GM19395 (cell line): ENCODE measurements around the gene GAS6.
"Not testable (repeated sequence)": the region's sequence is repeated elsewhere in the genome, so short reads cannot be mapped to it uniquely, and the experiment has no call there.

ENCODE experiments used
- ATAC-seq: cut with Tn5 transposase; IDR thresholded peaks from one replicate; pipeline ENCODE4 v1.9.1; 2021; ENCODE audit warnings: mild to moderate bottlenecking, moderate library complexity; ENCODE audit not compliant: unreplicated experiment

GAS6 gene

DNA sequence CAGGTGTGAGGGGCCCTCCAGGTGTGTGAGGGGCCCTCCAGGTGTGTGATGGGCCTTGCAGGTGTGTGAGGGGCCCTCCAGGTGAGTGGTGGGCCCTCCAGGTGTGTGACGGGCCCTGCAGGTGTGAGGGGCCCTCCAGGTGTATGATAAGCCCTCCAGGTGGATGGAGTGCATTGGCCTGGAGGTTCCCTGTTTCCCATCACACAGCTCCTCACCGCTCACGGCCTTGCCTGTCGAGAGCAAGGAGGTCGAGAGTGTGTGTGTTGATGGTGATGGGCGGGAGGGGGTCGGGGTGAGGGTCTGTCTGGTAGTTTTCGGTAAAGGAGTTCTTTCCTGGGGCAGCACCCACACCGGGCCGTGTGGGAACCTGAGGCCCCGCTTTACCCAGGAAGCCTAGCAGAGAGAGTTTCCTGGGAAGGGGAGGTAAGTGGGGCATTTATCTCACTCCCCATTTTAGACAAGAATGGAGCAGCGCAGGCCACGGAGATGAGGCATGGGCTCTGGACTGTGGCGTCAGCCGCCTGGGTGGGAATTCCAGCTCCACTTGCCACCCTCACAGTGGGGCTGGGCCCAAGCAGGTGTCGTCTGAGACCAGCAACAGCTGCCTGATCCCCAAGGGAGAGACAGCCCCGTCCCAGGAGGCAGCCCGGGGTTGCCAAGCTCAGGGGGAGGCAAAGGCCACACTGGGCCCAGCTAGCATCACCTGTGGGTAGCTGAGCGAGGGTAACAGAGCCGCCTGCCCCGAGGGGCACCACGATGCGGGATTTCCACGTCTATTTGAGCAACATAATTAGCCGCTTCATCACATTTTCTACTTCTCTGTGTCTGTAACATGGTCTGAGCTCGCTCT is 10.9 kb upstream of the GAS6 start:
- no peak for ATAC-seq

DNA sequence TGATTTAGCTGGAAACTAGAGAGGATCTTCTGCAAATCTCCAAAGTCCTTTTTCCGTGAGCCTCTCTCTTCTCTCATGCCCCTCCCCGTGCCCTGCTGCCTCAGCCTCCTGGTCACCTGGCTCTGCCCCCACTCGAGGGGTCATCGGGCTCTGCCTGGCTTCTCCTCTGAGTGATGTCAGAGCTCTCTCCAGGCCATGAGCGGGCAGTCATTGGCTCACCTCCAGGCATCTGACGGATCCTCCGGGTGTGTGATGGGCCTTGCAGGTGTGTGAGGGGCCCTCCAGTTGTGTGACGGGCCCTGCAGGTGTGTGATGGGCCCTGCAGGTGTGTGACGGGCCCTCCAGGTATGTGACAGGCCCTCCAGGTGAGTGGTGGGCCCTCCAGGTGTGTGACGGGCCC is 10.3 kb upstream of the GAS6 start:
- ATAC-seq, result no peak

DNA sequence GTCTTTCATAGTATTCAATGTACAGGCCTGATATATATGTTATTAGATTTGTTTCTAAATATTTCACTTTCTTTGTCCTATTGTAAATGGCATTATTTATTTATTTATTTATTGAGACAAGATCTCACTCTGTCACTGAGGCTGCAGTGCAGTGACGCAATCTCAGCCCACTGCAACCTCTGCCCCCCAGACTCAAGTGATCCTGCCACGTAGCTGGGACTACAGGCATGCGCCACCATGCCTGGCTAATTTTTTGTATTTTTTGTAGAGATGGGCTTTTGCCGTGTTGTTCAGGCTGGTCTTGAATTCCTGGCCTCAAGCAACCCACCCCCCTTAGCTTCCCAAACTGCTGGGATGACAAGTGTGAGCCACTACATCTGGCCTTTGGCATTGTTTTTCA is 5.4 kb upstream of the GAS6 start:
- ATAC-seq, result no peak

DNA sequence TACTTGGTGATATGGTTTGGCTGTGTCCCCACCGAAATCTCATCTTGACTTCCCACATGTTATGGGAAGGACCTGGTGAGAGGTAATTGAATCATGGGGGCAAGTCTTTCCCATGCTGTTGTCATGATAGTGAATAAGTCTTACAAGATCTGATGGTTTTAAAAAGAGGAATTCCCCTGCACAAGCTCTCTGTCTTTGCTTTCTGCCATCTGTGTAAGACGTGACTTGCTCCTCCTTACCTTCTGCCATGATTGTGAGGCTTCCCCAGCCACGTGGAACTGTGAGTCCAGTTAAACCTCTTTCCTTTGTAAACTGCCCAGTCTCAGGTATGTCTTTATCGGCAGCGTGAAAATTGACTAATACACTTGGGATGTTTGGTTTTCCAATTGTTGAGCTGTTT is 4.0 kb upstream of the GAS6 start:
- not testable (repeated sequence) for ATAC-seq

DNA sequence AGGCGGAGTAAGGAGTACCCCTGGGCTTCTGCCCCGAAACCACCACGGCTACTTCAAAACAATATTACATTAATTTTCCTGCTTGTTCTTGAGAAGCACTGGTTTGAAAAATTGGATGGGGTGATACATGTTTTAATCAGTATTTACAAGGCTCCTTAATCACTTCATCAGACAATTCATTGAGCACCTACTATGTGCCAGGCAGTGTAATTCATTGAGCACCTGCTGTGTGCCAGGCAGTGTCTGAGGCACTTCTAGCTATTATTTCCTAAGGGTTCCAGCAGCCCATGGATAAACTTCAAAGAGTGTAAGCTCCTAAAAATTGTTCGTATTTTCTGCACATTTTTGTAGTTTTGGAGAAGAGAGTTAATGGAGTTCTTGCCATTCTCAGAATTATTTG is 1.6 kb upstream of the GAS6 start:
- no peak for ATAC-seq

DNA sequence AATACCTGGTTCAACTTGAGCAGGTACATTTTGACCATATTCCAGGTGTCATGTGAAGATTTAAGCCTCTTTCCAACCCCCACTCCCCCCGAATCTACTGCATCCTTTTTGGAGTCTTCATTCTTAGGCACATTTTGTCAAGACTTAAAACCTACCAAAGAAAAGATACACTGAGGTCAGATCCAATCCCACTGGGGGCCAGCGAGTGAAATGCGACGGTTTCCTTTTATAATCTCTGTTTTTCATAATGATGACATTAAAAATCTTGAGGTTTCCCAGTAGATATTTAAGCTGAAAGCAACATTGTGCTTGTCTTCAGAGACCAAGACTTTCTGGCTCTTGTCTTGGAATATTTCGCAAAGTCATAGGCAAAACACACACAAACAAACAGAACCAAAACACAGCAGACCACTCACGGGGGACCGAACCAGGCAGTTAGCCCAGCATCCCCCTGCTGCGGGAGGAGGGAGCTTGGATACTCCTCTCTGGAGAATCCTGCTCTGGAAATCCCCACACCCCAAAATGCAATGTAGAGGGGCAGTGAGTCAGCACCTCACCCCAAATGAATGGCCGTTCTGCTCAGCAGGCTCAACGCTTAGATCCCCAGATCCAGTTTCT is 506 bp upstream of the GAS6 start:
- ATAC-seq, result no peak

DNA sequence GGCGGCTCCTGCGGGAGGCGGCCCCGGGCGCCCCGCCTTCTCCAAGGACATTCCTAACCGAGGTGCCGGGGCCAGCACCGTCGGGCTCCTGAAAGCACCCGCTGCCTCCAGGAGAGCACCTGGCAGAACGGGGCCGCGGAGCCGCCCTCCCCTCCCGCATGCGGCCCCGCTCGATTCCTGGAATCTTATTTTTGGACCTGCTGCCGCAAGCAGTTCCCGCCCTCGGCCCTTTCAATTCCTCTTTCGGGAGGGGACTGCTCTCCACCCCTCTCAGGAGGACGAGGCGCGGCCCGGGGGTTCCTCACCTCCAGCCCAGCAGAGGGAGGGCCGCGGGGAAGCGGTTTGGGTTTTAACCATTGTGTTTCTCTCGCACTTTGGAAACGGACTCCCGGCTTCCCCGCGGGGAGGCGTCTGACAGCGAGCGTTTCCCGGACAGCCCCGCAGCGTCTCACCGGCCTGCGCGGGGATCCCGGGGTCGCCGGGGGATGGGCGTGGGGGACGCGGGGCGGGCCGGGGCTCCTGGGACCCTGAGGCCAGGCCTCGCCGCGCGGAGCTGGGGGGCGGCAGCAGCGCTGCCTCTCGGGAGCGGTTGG is 849 bp downstream of the GAS6 start:
- ATAC-seq, result peak; percentile 61

DNA sequence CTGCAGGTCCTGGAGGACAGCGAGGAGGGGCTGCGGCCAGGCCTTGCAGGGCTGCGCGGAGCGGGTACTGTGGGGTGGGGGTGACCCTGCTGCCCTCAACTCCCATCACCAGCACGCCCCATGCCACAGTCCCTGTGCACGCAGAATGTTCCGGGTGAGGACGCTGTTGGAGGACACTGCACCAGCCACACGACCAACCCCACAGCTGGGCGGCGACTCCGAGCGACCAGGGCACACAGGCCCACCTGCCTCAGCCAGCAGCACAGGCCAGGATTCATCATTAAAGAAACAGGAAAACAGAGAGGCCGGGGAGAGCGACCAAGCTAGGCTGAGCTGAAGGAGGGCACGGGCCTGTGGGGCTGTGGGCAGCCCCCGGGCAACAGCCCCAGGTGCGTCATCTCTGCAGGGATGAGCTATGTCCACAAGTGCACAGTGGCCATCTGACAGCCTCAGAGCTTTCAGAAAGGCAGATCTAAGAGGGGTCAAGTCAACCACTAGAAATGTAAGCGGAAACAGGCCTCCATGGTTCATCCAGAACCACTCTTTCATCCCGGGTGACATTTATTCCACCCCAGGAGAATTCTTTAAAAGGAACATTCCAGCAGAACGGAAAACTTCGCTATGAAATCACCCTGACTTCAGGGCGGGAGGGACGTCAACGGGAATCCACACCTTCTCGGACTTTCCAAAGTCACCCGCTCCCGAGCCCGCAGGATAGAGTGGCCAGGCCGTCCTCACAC is 1.5 kb downstream of the GAS6 start:
- no peak for ATAC-seq

DNA sequence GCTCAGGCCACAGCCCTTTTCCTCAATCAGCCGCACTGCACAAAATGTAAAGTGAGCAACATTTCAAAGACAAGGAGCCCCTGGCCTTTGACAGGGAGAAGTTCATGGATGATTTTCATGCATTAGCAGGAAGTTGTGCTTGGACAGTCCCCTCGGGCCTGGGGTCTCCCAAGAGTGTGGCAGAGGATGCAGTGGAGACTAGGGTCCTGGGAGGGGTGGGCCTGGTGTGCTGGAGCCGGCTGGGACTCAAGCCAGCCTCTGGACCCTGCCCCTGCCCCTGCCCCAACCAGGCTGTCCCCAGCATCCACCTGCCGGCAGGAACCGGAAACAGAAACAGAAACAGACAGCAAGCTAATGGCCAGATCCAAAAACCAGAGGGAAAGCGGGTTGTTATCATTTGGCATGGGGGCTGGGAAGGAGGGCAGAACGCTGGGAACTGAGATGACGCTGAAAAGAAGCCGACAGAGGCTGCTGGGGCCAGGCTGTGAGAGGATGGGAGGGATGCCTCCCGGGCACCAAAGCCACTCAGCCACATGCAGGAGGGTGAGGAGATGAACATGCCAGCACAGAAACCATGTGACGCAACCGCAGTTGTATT is 2.3 kb downstream of the GAS6 start:
- ATAC-seq, result no peak

DNA sequence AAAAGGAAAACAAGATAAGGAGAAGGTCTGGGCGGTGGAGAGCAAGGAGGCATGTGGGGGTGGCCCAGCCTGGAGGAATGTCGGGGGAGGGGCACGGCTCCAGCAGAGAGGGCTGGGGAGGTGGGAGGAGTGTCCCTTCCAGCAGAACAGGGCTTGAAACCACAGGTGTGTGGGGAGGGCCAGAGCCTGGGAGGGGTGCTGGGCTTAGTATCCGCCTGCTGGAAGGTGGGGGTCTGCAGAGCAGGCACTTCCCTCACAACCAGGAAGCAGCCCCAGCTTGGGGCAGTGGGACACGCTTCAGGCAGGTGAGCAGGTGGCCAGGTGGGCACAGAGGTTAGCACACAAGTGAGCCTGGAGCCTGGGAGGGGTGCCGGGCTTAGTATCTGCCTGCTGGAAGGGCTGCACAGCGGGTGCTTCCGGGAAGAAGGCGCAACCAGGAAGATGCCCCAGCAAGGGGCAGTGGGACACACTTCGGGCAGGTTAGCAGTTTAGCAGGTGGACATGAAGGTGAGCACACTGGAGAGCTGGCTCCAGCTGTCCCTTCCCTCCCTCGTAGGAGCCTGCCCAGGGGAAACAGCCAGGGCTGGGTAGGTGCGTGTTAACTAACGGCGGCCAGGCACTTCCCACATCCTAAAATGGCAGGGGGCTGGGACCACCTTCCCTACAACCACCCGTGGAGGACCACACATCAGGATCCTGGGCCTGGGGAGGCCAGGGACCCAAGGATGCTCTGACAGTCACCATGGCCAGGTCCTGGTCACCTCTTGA is 3.0 kb downstream of the GAS6 start:
- ATAC-seq, result no peak

DNA sequence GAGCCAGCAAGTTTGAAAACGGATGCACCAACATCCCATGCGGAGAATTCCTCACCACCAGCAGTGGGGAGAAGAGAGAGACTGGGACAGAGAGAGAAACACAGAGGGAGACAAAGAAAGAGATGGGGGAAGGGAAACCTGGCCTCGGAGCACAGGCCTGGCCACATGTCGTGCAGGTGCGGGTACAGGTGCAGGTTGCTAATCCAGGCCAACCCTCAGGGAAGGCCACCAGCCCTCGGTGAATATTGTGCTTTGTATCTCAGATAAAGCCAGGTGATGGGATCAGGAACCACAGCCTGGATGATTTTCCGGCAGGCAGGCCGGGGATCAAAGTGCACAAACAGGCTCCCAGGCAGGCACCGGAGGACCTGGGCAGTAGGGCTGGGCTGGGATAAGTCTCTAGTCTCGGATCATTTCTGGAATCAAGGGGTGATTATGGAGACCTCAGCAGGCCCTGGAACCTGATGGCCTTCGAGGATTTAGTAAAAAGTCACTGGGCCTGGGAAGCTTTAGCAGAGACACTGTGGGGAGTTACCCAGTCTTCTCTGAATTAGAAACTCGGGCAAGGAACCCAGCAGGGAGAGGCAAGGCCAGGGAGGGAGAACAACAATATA is 3.7 kb downstream of the GAS6 start:
- ATAC-seq, result no peak

DNA sequence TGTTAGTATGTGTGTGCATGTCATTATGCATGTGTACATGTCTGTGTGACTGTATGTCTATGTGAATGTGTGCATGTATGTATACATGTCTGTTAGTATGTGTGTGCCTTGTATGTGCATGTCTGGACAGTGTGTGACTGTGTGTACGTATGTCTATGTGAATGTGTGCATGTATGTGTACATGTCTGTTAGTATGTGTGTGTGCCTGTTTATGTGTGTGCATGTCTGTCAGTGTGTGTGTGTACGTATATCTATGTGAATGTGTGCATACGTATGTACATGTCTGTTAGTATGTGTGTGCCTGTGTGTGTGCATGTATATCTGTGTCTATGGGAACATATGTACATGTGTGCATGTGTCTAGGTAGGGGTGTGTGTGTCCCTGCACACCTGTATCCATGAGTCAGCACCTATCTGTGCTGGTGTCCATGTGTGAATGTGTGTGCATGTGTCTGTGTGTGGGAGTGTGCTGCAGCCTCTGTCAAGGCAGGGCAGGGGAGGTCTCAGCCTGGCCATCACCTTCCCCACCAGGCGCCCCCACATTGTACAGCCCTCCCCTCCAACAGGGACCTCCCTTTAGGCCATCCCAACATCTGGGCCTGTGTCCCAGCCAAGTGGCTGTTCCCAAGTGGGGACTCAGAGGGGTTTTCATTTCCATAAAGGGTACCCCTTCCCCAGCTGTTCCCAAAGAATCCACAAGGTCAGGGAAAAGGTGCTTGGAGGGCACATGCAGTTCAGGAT is 4.4 kb downstream of the GAS6 start:
- ATAC-seq, result no peak

DNA sequence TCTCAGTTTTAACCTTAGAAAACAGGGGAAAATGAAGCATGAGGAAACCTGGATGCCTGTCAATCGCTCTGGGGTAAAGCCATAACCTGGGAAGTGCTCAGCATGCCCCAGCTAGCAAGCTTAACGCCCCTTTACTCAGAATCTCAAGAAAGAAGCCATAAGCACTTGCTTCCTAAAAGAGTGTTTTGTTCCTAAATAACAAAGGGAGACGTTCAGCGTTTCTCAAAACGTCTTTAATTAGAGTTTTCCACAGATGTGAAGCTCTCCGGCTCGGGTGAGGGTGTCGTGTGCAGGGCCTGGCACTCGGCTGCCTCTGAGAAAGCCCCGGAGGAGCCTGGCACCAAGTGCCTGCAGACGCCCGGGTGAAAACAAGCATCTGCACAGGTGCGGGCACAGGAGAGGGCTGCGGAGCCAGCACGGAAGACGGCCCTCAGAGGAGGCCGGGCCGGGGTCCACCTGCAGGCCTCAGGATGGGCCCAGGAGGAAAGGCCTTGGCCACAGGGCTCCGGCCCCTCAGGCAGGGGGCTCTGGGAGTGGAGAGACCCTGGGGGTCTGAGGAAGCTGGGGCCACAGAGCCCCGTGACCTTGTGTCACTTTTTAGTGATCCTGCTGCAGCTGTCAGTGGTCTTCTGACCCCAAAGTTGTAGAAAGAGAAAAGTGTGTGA is 6.2 kb downstream of the GAS6 start:
- no peak for ATAC-seq

DNA sequence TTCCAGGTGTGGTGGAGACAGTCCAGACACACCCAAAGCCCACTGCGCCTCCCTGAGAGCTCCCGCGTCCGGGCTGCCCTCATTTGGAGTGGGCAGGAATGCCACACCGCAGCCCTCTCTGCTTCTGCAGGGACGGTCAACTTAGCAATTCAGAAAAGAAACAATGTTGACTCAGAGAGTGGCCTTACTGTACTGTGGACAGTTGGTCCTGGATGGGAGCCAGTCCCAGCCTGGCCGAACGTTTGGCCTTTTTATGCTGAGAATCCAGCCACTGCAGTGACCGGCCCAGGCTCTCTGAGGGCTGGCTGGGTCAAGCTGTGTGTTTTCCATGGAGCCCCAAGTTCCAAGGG is 7.2 kb downstream of the GAS6 start:
- no peak for ATAC-seq

DNA sequence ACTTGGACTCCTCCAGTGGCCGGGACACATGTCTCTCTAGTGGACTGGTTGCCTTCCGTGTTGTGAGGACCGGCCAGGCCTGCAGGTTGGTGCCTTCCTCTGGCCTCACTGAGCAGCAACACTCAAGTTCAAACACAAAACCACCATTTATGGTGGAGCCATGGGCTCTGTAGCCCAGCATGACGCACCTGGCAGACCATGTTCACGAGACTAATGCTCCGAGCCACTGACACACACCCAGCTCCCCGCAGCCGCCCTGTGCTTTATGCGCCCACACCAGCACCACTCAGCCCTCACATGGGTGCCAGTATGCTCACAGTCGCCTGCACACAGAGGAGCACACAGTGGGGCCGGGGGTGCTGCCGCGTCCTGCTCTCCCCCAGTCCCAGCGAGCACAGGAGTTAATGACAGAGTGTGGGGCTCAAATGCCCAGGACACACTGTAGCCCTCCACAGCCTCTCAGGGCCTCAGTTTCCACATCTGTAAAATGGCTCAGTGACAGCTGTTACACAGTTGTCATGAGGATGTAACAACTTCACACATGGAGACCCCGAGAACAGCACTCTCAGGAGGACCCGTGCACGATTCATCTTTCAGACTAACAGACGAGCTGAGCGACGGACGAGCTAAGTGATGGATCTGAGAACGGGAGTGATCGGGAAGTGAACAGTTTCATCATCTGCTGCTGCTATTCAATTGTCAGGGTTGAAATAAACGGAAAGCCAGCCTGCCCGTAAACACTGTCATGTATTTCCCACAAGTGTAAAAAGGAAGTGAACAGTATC is 7.8 kb downstream of the GAS6 start:
- no peak for ATAC-seq

DNA sequence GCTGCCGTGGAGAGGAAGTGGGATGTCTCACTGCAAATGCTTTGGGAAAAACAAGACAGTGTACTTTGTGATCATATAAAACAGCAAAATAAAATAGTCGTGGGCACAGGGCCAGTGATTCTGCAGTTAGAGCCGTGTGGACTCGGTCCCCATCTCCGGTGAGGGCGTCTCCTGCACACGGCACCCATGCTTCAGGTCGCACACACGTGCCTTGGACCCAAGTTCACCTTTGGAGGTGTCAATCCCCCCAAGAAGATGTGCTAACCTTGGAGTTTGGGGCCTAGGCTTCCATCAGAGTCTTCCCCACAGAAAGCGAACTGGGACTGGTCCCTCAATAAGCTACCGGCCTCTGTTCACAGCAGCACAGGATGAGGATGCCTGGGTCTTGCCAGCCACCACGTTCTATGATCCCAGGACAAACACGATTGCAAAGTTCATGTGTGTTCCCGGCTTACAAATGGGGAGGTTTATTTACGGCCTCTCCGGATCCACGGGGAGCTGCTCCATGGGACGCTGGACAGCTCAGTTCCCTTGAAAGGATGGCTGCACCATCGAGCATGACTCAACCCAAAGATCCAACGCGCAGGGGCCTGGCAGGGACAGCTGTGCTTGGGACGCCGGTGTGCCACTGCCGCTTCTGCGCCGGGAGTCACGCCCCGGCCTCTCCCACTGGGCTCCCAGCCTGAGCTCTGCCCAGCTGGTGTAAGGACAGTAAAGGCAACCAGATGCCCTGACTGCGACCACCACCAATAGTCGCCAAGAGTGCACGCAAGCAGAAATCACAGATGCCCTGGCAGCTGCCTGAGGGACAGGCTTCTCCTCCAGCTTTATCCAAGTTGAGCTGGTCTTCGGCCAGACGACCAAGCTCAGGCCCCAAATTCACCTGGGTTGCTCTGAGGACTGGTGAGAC is 8.6 kb downstream of the GAS6 start:
- ATAC-seq, result no peak
